Mammary epithelial cell (primary cell): ENCODE measurements around the gene C4orf50.

Source experiments
- EZH2 ChIP-seq: IDR thresholded peaks from 2 replicates; pipeline ENCODE4 v1.6.1; 2012; ENCODE audit warnings: low read length, inconsistent platforms, borderline replicate concordance
- TF ChIP-seq, protein P1 (sequence below), 2 donors: IDR thresholded peaks in 1 of 2; conservative IDR thresholded peaks in 1 of 2; 2 replicates each; pipeline ENCODE4 v1.5.1; 2011 to 2012; ENCODE audit warnings: inconsistent platforms in 2 of 2, low read length in 2 of 2, mild to moderate bottlenecking in 2 of 2, control low read depth in 1 of 2, low read depth in 1 of 2; ENCODE audit not compliant: insufficient read depth in 1 of 2; ENCODE audit errors: extremely low read depth in 1 of 2

DNA sequence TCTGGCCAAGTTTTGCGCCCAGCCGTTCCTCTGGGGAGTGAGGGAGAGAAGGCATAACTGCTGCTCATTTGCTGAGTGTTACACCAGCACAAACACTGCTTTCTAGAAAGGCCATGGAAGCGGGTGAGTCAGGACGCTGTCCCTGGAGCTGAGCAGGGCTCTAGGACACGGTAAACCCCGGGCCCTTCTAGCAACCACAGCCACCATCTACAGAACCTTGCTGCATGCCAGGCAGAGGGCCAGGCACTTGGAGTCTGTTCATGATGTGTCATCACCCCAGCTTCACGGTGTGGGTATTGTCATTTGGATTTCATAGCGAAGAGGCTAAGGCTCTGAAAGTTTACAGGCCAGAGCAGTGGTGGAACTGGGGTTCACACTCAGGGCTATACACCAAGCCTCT is 31.8 kb upstream of the C4orf50 start:
- no peak for TF ChIP-seq EZH2
- TF ChIP-seq, protein P1, sequence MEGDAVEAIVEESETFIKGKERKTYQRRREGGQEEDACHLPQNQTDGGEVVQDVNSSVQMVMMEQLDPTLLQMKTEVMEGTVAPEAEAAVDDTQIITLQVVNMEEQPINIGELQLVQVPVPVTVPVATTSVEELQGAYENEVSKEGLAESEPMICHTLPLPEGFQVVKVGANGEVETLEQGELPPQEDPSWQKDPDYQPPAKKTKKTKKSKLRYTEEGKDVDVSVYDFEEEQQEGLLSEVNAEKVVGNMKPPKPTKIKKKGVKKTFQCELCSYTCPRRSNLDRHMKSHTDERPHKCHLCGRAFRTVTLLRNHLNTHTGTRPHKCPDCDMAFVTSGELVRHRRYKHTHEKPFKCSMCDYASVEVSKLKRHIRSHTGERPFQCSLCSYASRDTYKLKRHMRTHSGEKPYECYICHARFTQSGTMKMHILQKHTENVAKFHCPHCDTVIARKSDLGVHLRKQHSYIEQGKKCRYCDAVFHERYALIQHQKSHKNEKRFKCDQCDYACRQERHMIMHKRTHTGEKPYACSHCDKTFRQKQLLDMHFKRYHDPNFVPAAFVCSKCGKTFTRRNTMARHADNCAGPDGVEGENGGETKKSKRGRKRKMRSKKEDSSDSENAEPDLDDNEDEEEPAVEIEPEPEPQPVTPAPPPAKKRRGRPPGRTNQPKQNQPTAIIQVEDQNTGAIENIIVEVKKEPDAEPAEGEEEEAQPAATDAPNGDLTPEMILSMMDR (conservative IDR thresholded peaks at IDR 0.05 in 1 of 2, IDR thresholded peaks at IDR 0.05 in 1 of 2; ENCODE audit: extremely low read depth in 1 of 2, insufficient read depth in 1 of 2, low read depth in 1 of 2, low read length in 2 of 2): no peak
